Bronchial epithelial cell (primary cell): ENCODE measurements around the gene MGAT5B. TPM values are rescaled to one million over a fixed set of nuclear protein-coding genes. Genes with fewer than 3 reads are reported as not detected.

ENCODE experiments used
- DNase-seq: peaks from one replicate; pipeline ENCODE4 v3.0.0-alpha.2; 2010; ENCODE audit warnings: low read depth
- FAIRE-seq: peaks from 2 replicates; lab custom pipeline; 2011; peaks lifted over from hg19 to GRCh38; lab: Jason Lieb, UNC
- H3K27me3 ChIP-seq: 2 replicates; pipeline ENCODE4 v1.5.1; 2011; ENCODE audit warnings: low read length; ENCODE audit not compliant: control insufficient read depth, insufficient read depth
- H3K36me3 ChIP-seq: 2 replicates; pipeline ENCODE4 v1.5.1; 2011; ENCODE audit warnings: low read length; ENCODE audit not compliant: control insufficient read depth, insufficient read depth
- H3K4me3 ChIP-seq: 2 replicates; pipeline ENCODE4 v1.5.1; 2011; ENCODE audit warnings: mild to moderate bottlenecking, low read depth, low read length, control low read depth
- total RNA-seq: library from RNA; depleted of rRNA; stranded (reverse); fragments of >200 nt; gene quantifications from 2 replicates; pipeline ENCODE4 v1.2.1, GENCODE V29; 2014
- TF ChIP-seq, protein P1 (sequence below): IDR thresholded peaks from 2 replicates; pipeline ENCODE4 v1.5.1; 2011; ENCODE audit warnings: mild to moderate bottlenecking, moderate library complexity, low read length, control low read depth, inconsistent platforms; ENCODE audit not compliant: insufficient read depth, severe bottlenecking

Gene MGAT5B
- total RNA-seq, 1 donor from 2014 or later: not detected

DNA sequence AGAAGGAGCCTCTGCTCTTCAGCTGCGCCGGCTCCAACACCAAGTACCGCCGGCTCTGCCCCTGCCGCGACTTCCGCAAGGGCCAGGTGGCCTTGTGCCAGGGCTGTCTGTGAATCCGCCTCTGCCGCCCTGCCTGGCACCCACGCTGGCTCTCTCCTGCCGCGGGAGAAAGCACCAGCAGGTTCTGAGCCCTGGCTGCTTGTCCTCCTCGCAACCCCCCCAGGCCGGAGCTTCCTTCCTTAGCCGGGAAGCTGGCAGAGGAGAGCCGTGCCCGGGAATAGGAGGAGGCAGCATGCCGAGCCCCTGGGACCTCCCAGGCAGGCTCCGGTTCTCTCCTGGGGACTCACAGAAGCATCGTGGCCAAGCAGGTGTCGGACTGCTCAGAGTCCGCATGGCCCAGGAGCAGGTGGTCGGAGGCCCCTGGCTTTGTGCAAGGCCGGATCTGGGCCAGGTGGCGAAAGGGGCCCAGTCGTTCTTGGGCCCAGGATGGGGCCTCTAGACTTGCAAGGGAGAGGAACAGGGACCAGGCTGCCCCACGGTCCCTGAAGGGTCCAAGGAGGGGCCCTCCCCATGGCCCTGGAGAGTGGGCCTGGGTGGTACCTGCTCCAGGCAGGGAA, 80.6 kb downstream of the MGAT5B start:
- no peak for FAIRE-seq
- Histone ChIP-seq H3K27me3 (peaks cover 1% of the 10 kb centered on the region), H3K4me3 (no peak overlapping the region), H3K36me3 (no peaks in the 10 kb centered on the region)
- TF ChIP-seq, protein P1, sequence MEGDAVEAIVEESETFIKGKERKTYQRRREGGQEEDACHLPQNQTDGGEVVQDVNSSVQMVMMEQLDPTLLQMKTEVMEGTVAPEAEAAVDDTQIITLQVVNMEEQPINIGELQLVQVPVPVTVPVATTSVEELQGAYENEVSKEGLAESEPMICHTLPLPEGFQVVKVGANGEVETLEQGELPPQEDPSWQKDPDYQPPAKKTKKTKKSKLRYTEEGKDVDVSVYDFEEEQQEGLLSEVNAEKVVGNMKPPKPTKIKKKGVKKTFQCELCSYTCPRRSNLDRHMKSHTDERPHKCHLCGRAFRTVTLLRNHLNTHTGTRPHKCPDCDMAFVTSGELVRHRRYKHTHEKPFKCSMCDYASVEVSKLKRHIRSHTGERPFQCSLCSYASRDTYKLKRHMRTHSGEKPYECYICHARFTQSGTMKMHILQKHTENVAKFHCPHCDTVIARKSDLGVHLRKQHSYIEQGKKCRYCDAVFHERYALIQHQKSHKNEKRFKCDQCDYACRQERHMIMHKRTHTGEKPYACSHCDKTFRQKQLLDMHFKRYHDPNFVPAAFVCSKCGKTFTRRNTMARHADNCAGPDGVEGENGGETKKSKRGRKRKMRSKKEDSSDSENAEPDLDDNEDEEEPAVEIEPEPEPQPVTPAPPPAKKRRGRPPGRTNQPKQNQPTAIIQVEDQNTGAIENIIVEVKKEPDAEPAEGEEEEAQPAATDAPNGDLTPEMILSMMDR: no peak
- DNase-seq: no peak

DNA sequence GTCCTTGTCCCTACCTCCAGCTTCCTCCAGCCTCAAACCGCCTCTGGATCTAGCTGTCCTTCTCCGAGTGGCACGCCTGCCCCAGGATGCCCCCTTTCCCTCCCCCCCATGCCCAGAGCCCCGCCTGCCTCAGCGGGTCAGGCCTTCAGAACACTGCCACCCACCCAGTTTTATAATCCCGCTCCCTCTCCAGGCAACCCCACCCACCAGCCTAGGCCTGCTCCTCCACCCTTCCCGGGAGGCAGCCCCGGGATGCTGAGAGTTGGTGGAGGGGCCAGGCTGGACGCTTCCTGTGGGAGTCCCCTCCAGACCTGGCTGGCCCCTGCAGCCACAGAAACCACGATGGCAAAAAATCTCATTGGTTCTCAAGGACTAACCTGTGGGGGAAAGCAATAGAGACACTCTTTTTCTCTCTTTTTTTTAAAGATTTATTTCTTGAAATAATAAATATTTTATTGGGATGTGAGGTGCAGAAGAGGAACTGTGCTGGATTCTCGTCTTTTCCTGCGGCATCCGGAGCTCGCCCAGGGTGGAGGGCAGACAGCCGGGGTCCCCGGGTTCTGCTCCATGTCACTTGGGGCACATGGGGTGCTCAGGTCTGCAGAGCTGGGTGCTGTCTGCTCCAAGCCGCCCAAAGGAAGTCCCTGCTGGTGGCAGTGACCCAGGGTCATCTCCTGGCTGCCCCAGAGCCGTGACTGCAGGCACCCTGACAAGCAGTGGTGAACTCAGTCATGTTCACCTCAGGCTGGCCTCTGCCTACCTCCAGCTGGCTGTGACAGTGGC, 81.9 kb downstream of the MGAT5B start:
- Histone ChIP-seq H3K4me3 (no peak overlapping the region), H3K27me3 (no peaks in the 10 kb centered on the region), H3K36me3 (no peaks in the 10 kb centered on the region)
- TF ChIP-seq, protein P1: no peak
- no peak for DNase-seq
- no peak for FAIRE-seq

DNA sequence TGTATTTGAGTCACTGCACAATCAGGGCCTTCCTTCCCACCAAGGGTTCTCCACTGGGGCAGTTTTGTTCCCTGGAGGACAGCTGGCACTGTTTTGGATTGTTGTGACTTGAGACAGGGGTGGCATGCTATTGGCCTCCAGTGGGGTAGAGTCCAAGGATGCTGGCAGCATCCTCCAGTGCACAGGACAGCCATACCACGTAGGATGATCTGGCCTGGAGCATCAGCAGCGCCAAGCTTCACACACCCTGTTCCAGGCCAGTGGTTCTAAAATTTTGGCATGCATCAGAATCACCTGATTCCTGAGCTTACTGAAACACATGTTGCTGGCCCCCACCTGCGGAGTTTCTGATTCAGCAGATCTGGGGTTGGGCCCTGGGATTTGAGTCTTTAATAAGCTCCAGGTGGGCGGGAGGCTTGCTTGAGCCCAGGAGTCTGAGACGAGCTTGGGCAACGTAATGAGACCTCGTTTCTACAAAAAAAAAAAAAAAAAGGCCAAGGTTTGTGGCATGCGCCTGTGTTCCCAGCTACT, 83.2 kb downstream of the MGAT5B start:
- Histone ChIP-seq H3K4me3 (no peak overlapping the region), H3K36me3 (no peaks in the 10 kb centered on the region), H3K27me3 (no peaks in the 10 kb centered on the region)
- TF ChIP-seq, protein P1: no peak
- DNase-seq: no peak
- no peak for FAIRE-seq

DNA sequence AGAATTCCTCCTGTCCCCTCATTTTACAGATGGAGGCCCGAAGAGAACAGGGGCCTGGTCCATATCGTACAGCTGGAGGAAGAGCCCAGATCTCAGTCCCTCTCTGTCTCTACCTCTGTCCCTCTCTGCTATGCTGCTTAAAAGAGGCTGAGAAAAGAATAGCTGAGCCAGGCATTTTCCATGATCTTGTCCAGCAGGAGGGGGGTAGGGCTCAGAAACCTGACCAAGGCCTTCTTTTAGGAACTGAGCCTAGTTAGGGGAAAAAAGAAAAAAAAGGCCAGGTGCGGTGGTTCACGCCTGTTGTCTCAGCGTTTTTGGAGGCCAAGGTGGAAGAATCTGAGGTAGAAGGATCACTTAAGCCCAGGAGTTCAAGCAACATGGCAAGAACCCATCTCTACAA, 84.2 kb downstream of the MGAT5B start:
- DNase-seq: no peak
- Histone ChIP-seq H3K27me3 (no peaks in the 10 kb centered on the region), H3K36me3 (no peaks in the 10 kb centered on the region), H3K4me3 (no peak overlapping the region)
- no peak for FAIRE-seq
- TF ChIP-seq, protein P1: no peak

DNA sequence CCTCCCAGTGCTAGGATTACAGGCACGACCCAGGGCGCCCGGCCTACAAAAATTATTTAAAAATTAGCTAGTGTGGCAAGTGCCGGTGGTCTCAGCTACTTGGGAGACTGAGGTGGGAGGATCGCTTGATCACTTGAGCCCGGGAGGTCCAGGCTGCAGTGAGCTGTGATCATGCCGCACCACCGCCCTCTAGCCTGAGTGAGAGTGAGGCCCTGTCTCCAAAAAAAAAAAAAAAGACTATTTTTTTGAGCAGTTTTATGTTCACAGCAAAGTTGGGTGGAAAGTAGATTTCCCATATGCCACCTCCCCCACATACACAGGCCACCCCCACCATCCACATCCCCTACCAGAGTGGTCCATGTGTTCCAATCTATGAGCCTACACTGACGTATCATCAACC, 84.9 kb downstream of the MGAT5B start:
- Histone ChIP-seq H3K4me3 (no peak overlapping the region), H3K27me3 (no peaks in the 10 kb centered on the region), H3K36me3 (no peaks in the 10 kb centered on the region)
- FAIRE-seq (no peak), DNase-seq (no peak)
- TF ChIP-seq, protein P1: no peak
